Common myeloid progenitor, CD34-positive (primary cell): ENCODE measurements around the gene NUAK1.

Source experiments
- CTCF ChIA-PET: fragments of 350-600 bp; sonication (Branson Sonifier 250); formaldehyde crosslinking; loops from one replicate; lab custom pipeline; 2021; ENCODE audit warnings: antibody characterized with exemption; lab: Charles Lee
- POLR2A ChIA-PET: fragments of 350-600 bp; sonication (Branson Sonifier 250); formaldehyde crosslinking; loops from one replicate; lab custom pipeline; 2021; ENCODE audit warnings: antibody characterized with exemption; lab: Charles Lee
- DNase-seq, 3 donors: peaks; one replicate each; pipeline versions ENCODE4 v3.0.0 to v3.0.0-alpha.2; 2013
- H3K27ac ChIP-seq, 2 experiments: 1 replicate in 1 of 2; 2 replicates in 1 of 2; pipeline ENCODE4 v1.7.0; 2013; ENCODE audit warnings: inconsistent platforms in 2 of 2, low read length in 2 of 2, mild to moderate bottlenecking in 2 of 2, low read depth in 1 of 2, moderate library complexity in 1 of 2; ENCODE audit not compliant: severe bottlenecking in 2 of 2, insufficient read depth in 1 of 2, poor library complexity in 1 of 2
- H3K27me3 ChIP-seq, 5 experiments: replicated peaks in 2 of 5; 1 replicate in 3 of 5; 2 replicates in 2 of 5; pipeline versions ENCODE4 v1.6.1 to v1.7.0; 2013; ENCODE audit warnings: low read length in 4 of 5, mild to moderate bottlenecking in 2 of 5, moderate library complexity in 2 of 5, inconsistent platforms in 1 of 5; ENCODE audit not compliant: insufficient read depth in 5 of 5, control insufficient read depth in 4 of 5
- H3K36me3 ChIP-seq, 4 experiments: 1 replicate in 2 of 4; 2 replicates in 2 of 4; pipeline versions ENCODE4 v1.6.1 to v1.7.0; 2013; ENCODE audit warnings: low read length in 3 of 4, control low read depth in 1 of 4, mild to moderate bottlenecking in 1 of 4; ENCODE audit not compliant: control insufficient read depth in 4 of 4, insufficient read depth in 4 of 4
- H3K4me1 ChIP-seq, 4 experiments: 1 replicate in 3 of 4; 2 replicates in 1 of 4; pipeline versions ENCODE4 v1.6.1 to v1.7.1; 2013; ENCODE audit warnings: low read length in 3 of 4, mild to moderate bottlenecking in 3 of 4, control low read depth in 1 of 4, inconsistent platforms in 1 of 4, moderate library complexity in 1 of 4; ENCODE audit not compliant: control insufficient read depth in 4 of 4, insufficient read depth in 4 of 4; ENCODE audit errors: control extremely low read depth in 1 of 4
- H3K4me3 ChIP-seq, 7 experiments: 1 replicate in 4 of 7; 2 replicates in 3 of 7; pipeline versions ENCODE4 v1.5.1 to v1.7.0; 2013; ENCODE audit warnings: mild to moderate bottlenecking in 7 of 7, low read length in 6 of 7, moderate library complexity in 6 of 7, inconsistent platforms in 2 of 7, low read depth in 2 of 7, control low read depth in 1 of 7; ENCODE audit not compliant: insufficient read depth in 4 of 7, control insufficient read depth in 1 of 7; ENCODE audit errors: extremely low read depth in 1 of 7
- H3K9me3 ChIP-seq, 5 experiments: 1 replicate in 4 of 5; 2 replicates in 1 of 5; pipeline versions ENCODE4 v1.6.1 to v1.7.1; 2013; ENCODE audit warnings: low read length in 4 of 5, mild to moderate bottlenecking in 2 of 5, inconsistent platforms in 1 of 5, low read depth in 1 of 5, moderate library complexity in 1 of 5; ENCODE audit not compliant: control insufficient read depth in 4 of 5, insufficient read depth in 2 of 5; ENCODE audit errors: control extremely low read depth in 1 of 5
- WGBS: methylation state at CpG from one replicate; pipeline ENCODE4 v1.1.5; 2013; ENCODE audit not compliant: insufficient coverage; 5-methylcytosine and 5-hydroxymethylcytosine counted together

NUAK1 gene

GRCh38 chr12:106126441-106127337, 12.1 kb downstream of the NUAK1 start:
- H3K4me3 ChIP-seq: no peak overlapping the region
- H3K4me1 ChIP-seq: no peaks in the 10 kb centered on the region
- no peaks in the 10 kb centered on the region for H3K9me3 ChIP-seq
- WGBS: 100% methylated on average over 1 of the region's 2 CpGs
- no peaks in the 10 kb centered on the region for H3K36me3 ChIP-seq
- POLR2A ChIA-PET: no interaction called here
- peaks cover 0 to 51% (median 6%) of the 10 kb centered on the region in 5 experiments for H3K27me3 ChIP-seq
- CTCF ChIA-PET: interaction anchor here (0.8 to 1.7 kb wide), 2 partner anchors 8 to 9 kb away, joined by 3 to 4 read pairs; no protein-coding TSS in a partner anchor
- no peak overlapping the region for H3K27ac ChIP-seq
- DNase-seq: no peak

- peaks cover 0 to 50% (median 10%) of the 10 kb centered on the region in 5 experiments for H3K27me3 ChIP-seq
- H3K4me1 ChIP-seq: no peaks in the 10 kb centered on the region
- POLR2A ChIA-PET: no interaction called here
- no peak for DNase-seq
- CTCF ChIA-PET: interaction anchor here (1.7 kb wide), 1 partner anchor 9 kb away, joined by 4 read pairs; no protein-coding TSS in a partner anchor
- 93% methylated on average over 8 of the region's 9 CpGs for WGBS
- no peak overlapping the region for H3K27ac ChIP-seq
- H3K9me3 ChIP-seq: no peaks in the 10 kb centered on the region
- no peaks in the 10 kb centered on the region for H3K36me3 ChIP-seq
- H3K4me3 ChIP-seq: no peak overlapping the region
These were observed 13.2 kb downstream of the NUAK1 start for GRCh38 chr12:106125351-106126095.

GRCh38 chr12:106123551-106124081, 15.1 kb downstream of the NUAK1 start:
- no peak overlapping the region for H3K27ac ChIP-seq
- H3K27me3 ChIP-seq: peaks cover 0 to 38% (median 6%) of the 10 kb centered on the region in 5 experiments
- H3K4me1 ChIP-seq: no peaks in the 10 kb centered on the region
- H3K9me3 ChIP-seq: no peaks in the 10 kb centered on the region
- H3K36me3 ChIP-seq: no peaks in the 10 kb centered on the region
- 99% methylated on average over 7 of the region's 10 CpGs for WGBS
- POLR2A ChIA-PET: interaction anchor here (0.6 kb wide), 1 partner anchor 730 kb away, joined by 3 read pairs; no protein-coding TSS in a partner anchor
- CTCF ChIA-PET: no interaction called here
- no peak for DNase-seq
- no peak overlapping the region for H3K4me3 ChIP-seq

GRCh38 chr12:106123110-106123509, 15.6 kb downstream of the NUAK1 start:
- H3K27me3 ChIP-seq: peaks cover 0 to 35% (median 6%) of the 10 kb centered on the region in 5 experiments
- no peak overlapping the region for H3K27ac ChIP-seq
- H3K9me3 ChIP-seq: no peaks in the 10 kb centered on the region
- POLR2A ChIA-PET: no interaction called here
- 91% methylated on average over 3 of the region's 5 CpGs for WGBS
- H3K36me3 ChIP-seq: no peaks in the 10 kb centered on the region
- H3K4me3 ChIP-seq: no peak overlapping the region
- DNase-seq: no peak
- no peaks in the 10 kb centered on the region for H3K4me1 ChIP-seq
- CTCF ChIA-PET: no interaction called here

- Histone ChIP-seq H3K4me1 (no peaks in the 10 kb centered on the region), H3K9me3 (no peaks in the 10 kb centered on the region), H3K4me3 (no peak overlapping the region), H3K36me3 (no peaks in the 10 kb centered on the region), H3K27me3 (peaks cover 0 to 30% (median 8%) of the 10 kb centered on the region in 5 experiments), H3K27ac (no peak overlapping the region)
- ChIA-PET POLR2A (no interaction called here), CTCF (no interaction called here)
- WGBS: 92% methylated on average over 3 of the region's 3 CpGs
- DNase-seq: no peak
These were observed 16.8 kb downstream of the NUAK1 start for GRCh38 chr12:106122004-106122403.

GRCh38 chr12:106120519-106121105, 18.1 kb downstream of the NUAK1 start:
- POLR2A ChIA-PET: no interaction called here

More at GRCh38 chr12:106120519-106121105, 18.1 kb downstream of the NUAK1 start:
- Histone ChIP-seq H3K36me3 (no peaks in the 10 kb centered on the region), H3K4me3 (no peak overlapping the region), H3K4me1 (no peaks in the 10 kb centered on the region), H3K27ac (no peak overlapping the region), H3K9me3 (no peaks in the 10 kb centered on the region), H3K27me3 (peaks cover 0 to 25% (median 8%) of the 10 kb centered on the region in 5 experiments)
- no peak for DNase-seq
- CTCF ChIA-PET: no interaction called here
- 100% methylated on average over 8 of the region's 8 CpGs for WGBS
